ENCODE measurements around the gene TBC1D24. TPM values are rescaled to one million over a fixed set of nuclear protein-coding genes. Genes with fewer than 3 reads are reported as not detected.
A peak's percentile ranks its signal among the peaks of the same experiment; 100 is the strongest.

Gene TBC1D24
- total RNA-seq, 1 donor from 2014 or later: 11.8 TPM

GRCh38 chr16:2520097-2520783, 45.3 kb downstream of the TBC1D24 start, which contains the start of gene AMDHD2:
Gene AMDHD2, plus strand, starts transcription at chr16:2520371. Its CDS starts 88 bp downstream, at chr16:2520459.
- intact Hi-C loops (cut with DNase I): no loop called here
- peak; percentile 80 for ATAC-seq (ENCODE audit: poor library complexity)

GRCh38 chr16:2520784-2521531, 46.0 kb downstream of the TBC1D24 start:
- intact Hi-C loops (cut with DNase I): no loop called here
- no peak for ATAC-seq (ENCODE audit: poor library complexity)
- peak; percentile 51 for DNase-seq

More at GRCh38 chr16:2520097-2520783, 45.3 kb downstream of the TBC1D24 start, which contains the start of gene AMDHD2:
- peak; percentile 96 for DNase-seq

- ATAC-seq (ENCODE audit: poor library complexity) (no peak), DNase-seq (peak; percentile 16)
- intact Hi-C loops (cut with DNase I): no loop called here
Measured at GRCh38 chr16:2523801-2524231, 48.9 kb downstream of the TBC1D24 start.

GRCh38 chr16:2524339-2524938, 49.5 kb downstream of the TBC1D24 start:
- peak; percentile 2 for DNase-seq
- ATAC-seq (ENCODE audit: poor library complexity): no peak
- intact Hi-C loops (cut with DNase I): no loop called here

GRCh38 chr16:2526135-2526534, 51.2 kb downstream of the TBC1D24 start:
- ATAC-seq (ENCODE audit: poor library complexity) (no peak), DNase-seq (peak; percentile 26)

GRCh38 chr16:2527071-2527783, 52.3 kb downstream of the TBC1D24 start:
- intact Hi-C loops (cut with DNase I): no loop called here
- ATAC-seq (ENCODE audit: poor library complexity) (no peak), DNase-seq (peak; percentile 34)

More at GRCh38 chr16:2526135-2526534, 51.2 kb downstream of the TBC1D24 start:
- intact Hi-C loops (cut with DNase I): no loop called here

- ATAC-seq (ENCODE audit: poor library complexity) (no peak), DNase-seq (peak; percentile 31)
- intact Hi-C loops (cut with DNase I): no loop called here
Measured at GRCh38 chr16:2527784-2528100, 52.8 kb downstream of the TBC1D24 start.

- intact Hi-C loops (cut with DNase I): no loop called here
- DNase-seq: peak; percentile 30
- ATAC-seq (ENCODE audit: poor library complexity): no peak
Measured at GRCh38 chr16:2528161-2529060, 53.5 kb downstream of the TBC1D24 start.

- no peak for ATAC-seq (ENCODE audit: poor library complexity)
- peak; percentile 44 for DNase-seq
- intact Hi-C loops (cut with DNase I): no loop called here
Measured at GRCh38 chr16:2529061-2529931, 54.4 kb downstream of the TBC1D24 start.

- DNase-seq: peak; percentile 39
- intact Hi-C loops (cut with DNase I): no loop called here
- no peak for ATAC-seq (ENCODE audit: poor library complexity)
Measured at GRCh38 chr16:2529961-2530628, 55.2 kb downstream of the TBC1D24 start.

- no peak for ATAC-seq (ENCODE audit: poor library complexity)
- intact Hi-C loops (cut with DNase I): no loop called here
- no peak for DNase-seq
Measured at GRCh38 chr16:2530629-2531318, 55.8 kb downstream of the TBC1D24 start.

- DNase-seq (no peak), ATAC-seq (ENCODE audit: poor library complexity) (no peak)
- intact Hi-C loops (cut with DNase I): no loop called here
Measured at GRCh38 chr16:2531371-2531695, 56.4 kb downstream of the TBC1D24 start, which contains the start of gene CEMP1. Gene CEMP1, minus strand, starts transcription at chr16:2531408. Its CDS starts 335 bp downstream, at chr16:2531073.

GRCh38 chr16:2531696-2532493, 57.0 kb downstream of the TBC1D24 start:
- ATAC-seq (ENCODE audit: poor library complexity) (peak; percentile 95), DNase-seq (peak; percentile 99)
- intact Hi-C loops (cut with DNase I): no loop called here

GRCh38 chr16:2532494-2533141, 57.7 kb downstream of the TBC1D24 start:
- intact Hi-C loops (cut with DNase I): no loop called here
- peak; percentile 32 for ATAC-seq (ENCODE audit: poor library complexity)
- peak; percentile 69 for DNase-seq

Data from Right ventricle myocardium superior (tissue), 1 donor.